ENCODE measurements around the gene SLC32A1. TPM values are rescaled to one million over a fixed set of nuclear protein-coding genes. Genes with fewer than 3 reads are reported as not detected.
A peak's percentile ranks its signal among the peaks of the same experiment; 100 is the strongest.

SLC32A1 gene
- total and polyA plus RNA-seq, 2 of the 13 experiments (the other 11 are each of a cell fraction or from before 2014, with no cell fraction given): not detected

GRCh38 chr20:38685853-38686473 is 38.3 kb upstream of the SLC32A1 start (continued):
- no peak for TF ChIP-seq ZNF513 (CRISPR knock-in tag; conservative IDR thresholded peaks at IDR 0.05)
- TF ChIP-seq SNAPC5 (CRISPR knock-in tag; IDR thresholded peaks at IDR 0.05; ENCODE audit: borderline replicate concordance): peak; percentile 90; the same call in 1 of the 2 replicates
- TF ChIP-seq, protein P1, sequence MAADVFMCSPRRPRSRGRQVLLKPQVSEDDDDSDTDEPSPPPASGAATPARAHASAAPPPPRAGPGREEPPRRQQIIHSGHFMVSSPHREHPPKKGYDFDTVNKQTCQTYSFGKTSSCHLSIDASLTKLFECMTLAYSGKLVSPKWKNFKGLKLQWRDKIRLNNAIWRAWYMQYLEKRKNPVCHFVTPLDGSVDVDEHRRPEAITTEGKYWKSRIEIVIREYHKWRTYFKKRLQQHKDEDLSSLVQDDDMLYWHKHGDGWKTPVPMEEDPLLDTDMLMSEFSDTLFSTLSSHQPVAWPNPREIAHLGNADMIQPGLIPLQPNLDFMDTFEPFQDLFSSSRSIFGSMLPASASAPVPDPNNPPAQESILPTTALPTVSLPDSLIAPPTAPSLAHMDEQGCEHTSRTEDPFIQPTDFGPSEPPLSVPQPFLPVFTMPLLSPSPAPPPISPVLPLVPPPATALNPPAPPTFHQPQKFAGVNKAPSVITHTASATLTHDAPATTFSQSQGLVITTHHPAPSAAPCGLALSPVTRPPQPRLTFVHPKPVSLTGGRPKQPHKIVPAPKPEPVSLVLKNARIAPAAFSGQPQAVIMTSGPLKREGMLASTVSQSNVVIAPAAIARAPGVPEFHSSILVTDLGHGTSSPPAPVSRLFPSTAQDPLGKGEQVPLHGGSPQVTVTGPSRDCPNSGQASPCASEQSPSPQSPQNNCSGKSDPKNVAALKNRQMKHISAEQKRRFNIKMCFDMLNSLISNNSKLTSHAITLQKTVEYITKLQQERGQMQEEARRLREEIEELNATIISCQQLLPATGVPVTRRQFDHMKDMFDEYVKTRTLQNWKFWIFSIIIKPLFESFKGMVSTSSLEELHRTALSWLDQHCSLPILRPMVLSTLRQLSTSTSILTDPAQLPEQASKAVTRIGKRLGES (CRISPR knock-in tag; IDR thresholded peaks at IDR 0.05; ENCODE audit: borderline replicate concordance): peak; percentile 95
- peak; percentile 85; the same call in 1 of the 2 replicates for TF ChIP-seq FOXC1 (CRISPR knock-in tag; IDR thresholded peaks at IDR 0.05; ENCODE audit: borderline replicate concordance)
- TF ChIP-seq NFAT5 (CRISPR knock-in tag; IDR thresholded peaks at IDR 0.05): peak; percentile 99
- 0 out of 2 replicates have a peak, but pooled peaks have one; percentile 42 for TF ChIP-seq REL (CRISPR knock-in tag; conservative IDR thresholded peaks at IDR 0.05)
- peak; percentile 97 for TF ChIP-seq ZNF607 (CRISPR knock-in tag; IDR thresholded peaks at IDR 0.05; ENCODE audit: borderline replicate concordance)
- no peak for TF ChIP-seq CBX1 (IDR thresholded peaks at IDR 0.05; ENCODE audit: low read depth)
- TF ChIP-seq ZNF343 (CRISPR knock-in tag; IDR thresholded peaks at IDR 0.05): peak; percentile 86
- TF ChIP-seq IRX3 (CRISPR knock-in tag; IDR thresholded peaks at IDR 0.05; ENCODE audit: borderline replicate concordance, low read depth): peak; percentile 90; the same call in 1 of the 2 replicates
- TF ChIP-seq, protein P2, sequence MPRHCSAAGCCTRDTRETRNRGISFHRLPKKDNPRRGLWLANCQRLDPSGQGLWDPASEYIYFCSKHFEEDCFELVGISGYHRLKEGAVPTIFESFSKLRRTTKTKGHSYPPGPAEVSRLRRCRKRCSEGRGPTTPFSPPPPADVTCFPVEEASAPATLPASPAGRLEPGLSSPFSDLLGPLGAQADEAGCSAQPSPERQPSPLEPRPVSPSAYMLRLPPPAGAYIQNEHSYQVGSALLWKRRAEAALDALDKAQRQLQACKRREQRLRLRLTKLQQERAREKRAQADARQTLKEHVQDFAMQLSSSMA (CRISPR knock-in tag; IDR thresholded peaks at IDR 0.05): no peak
- TF ChIP-seq ZNF543 (CRISPR knock-in tag; IDR thresholded peaks at IDR 0.05): peak; percentile 81; the same call in 1 of the 2 replicates
- 0 out of 2 replicates have a peak, but pooled peaks have one; percentile 67 for TF ChIP-seq JUN (CRISPR knock-in tag; IDR thresholded peaks at IDR 0.05)
- TF ChIP-seq ZNF296 (CRISPR knock-in tag; conservative IDR thresholded peaks at IDR 0.05): peak; percentile 93; the same call in 1 of the 2 replicates
- TF ChIP-seq HNRNPH1 (optimal IDR thresholded peaks at IDR 0.05; ENCODE audit: low read depth, low read length): no peak
- peak; percentile 83; the same call in 1 of the 2 replicates for TF ChIP-seq KLF12 (CRISPR knock-in tag; IDR thresholded peaks at IDR 0.05; ENCODE audit: borderline replicate concordance)
- peak; percentile 62; the same call in 1 of the 2 replicates for TF ChIP-seq ZNF816 (CRISPR knock-in tag; IDR thresholded peaks at IDR 0.05; ENCODE audit: borderline replicate concordance)
